HG03064 (cell line): ENCODE data around the gene EXD3.

Experiments
- ATAC-seq: cut with Tn5 transposase; IDR thresholded peaks from one replicate; pipeline ENCODE4 v1.9.1; 2021; ENCODE audit warnings: low read depth; ENCODE audit not compliant: unreplicated experiment

EXD3 gene

DNA sequence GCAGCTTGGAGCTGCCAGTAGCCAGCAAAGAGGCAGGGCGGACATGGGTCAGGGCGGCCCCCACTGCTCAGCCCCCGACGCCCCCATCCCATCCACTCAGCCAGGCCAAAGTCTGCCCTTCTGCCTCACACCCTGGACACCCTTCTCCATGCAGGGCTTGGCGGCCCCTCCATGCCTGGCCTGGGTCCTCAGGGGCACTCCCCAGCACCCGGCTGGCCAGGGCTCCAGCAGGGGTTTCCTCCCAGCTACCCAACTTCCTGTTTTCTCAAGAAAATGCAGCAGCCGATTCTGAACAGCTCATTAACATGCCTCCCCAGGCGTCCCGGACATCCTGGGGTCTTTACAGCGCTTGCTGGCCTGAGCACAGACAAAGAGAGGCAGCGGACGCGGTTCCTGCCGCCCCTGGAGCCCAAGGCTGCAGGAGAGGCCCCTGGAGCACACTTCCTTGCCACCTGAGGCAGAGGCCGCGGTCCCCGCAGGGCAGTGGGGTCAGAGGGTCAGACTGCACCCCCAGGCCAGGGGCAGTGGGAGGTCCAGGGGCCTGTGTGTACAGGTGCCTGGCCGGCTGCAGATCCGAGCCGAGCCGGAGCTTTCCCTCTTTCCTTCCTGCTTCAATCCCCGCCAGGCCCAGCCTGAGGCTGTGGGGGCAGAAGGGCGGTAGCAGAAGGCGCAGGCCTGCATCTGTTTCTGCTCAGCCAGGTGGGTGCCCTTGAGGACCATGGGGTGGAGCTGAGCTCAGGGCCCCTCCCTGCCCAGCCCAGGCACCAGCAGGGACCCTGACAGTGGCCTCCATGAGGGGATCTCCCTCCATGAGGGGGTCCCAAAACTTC is 102.2 kb downstream of the EXD3 start:
- ATAC-seq: no peak

DNA sequence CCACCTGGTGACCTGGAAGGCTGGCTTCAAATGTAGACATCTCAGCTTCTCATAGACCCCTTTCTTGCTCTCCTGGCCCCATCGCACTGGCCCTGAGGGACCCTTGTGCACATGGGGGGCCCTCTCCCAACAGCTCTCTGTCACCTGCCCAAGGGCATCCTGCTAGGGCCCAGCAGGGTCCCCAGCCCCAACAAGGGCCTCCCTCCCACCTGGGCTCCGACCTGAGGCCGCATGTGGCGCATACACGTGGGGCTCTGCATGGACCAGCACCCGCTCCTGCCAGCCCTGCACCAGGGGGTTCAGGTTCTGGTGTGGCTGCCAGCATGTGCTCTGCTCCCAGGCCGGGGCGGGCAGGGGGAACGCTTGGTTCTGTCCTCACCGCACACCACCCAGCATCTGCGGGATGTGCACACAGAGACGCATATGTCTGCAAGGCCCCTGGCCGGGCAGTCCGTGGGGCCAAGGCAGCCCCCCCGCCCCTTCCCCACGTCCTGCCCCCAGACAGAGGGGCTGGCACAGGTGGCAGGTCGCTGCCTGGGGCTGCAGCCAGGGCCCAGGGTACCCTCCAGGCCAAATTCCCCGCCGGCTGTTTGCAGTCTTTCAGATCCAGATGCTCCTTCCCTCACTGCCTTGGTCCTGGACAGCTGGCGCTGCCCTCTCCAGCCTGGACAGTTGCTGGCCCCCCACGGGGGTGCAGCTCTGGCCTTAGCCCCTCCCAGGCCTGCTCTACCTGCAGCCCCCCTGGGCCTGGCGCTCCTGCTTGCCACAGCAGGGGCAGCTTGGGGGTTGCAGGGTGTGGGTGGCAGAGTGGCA is 103.0 kb downstream of the EXD3 start:
- ATAC-seq: no peak

DNA sequence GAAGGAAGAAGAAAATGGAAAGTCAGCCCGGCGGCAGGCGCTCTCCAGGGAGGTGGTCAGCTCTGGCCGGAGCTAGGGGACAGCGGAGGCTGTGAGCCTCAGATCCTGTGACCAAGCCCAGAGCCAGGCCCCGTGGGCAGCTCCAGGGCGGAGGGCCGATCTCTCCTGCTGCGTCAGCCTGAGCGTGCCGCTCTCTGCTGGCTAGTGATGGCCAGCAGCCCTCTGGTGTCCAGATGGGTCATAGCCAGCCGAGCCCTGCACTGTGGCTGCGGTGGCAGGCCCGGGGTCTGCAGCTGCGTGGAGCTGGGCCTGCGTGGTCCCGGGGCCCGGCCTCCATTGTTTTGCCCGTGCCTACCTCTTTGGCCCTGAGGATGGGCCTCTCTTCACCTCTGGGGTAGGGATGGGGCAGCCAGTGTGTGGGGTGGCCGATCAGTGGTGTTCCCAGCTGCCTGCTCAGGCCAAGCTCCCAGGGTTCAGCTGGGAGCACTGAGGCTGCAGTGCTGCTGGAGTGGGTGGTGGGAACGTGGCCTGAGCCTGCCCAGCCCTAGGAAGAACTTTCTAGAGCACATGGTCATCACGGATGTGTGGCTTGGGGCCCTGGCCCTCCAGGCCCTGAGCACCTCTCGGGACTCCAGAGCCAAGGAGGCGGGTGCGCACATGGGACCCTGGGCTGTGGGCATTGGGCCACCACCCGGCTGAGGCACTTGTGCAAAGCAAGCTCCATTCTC is 103.8 kb downstream of the EXD3 start:
- no peak for ATAC-seq

DNA sequence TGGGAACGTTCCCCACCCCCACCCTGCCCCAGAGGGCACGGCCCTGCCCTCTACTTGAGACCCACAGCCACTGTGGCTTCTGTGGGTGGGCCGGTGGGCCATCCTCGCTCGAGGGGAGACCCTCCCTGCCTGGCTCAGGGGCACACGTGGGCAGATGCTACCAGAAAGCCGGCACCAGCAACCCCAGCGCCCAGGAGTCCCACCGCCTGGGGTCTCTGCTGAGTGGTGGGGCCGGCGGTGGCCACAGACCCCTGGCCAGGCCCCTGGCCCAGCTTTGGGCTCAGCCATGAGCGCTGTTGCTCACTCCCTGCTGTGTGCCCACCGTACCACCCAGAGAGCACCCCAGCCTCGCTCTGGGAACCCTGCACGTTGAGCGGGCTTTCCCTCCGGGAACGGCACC is 104.4 kb downstream of the EXD3 start:
- no peak for ATAC-seq

DNA sequence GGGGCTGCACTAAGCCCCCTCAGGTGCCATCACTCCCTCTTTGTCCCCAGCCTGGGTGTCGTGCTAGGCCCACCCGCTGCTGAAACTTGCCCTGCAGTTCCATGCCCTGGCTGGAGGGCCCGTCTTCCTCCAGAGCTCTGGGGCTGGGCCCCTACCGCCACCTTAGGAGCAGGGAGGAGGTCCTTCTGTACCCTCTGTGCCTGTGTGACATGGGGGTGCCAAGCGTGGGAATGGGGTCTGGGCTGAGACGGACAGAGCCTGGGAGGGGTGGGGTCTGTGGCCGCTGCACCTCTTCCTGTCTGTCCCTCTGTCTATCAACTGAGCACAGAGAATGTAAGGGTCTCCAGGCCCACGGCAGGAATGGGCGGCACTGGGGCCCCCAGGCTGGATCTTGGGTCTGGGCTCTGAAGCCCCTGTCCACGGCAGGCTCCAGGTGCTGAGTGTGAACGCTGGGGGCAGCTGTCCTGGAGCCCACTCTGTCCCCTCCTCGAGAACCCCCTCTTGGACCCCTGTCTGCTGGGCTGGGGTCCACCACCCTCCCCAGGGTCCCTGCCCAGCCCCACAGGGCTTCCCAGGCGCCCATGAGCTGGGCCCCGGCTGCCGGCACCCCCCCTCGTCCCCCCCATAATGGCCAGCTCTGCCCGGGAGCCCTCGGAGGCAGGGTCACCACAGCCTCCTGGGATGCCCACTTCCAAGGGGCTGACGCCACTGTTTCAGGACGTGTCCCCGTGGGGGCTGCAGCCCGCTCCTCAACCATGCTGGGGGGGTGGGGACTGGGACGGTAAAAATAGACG is 105.0 kb downstream of the EXD3 start:
- no peak for ATAC-seq

GRCh38 chr9:137317021-137317717 is 105.8 kb downstream of the EXD3 start:
- ATAC-seq: no peak

DNA sequence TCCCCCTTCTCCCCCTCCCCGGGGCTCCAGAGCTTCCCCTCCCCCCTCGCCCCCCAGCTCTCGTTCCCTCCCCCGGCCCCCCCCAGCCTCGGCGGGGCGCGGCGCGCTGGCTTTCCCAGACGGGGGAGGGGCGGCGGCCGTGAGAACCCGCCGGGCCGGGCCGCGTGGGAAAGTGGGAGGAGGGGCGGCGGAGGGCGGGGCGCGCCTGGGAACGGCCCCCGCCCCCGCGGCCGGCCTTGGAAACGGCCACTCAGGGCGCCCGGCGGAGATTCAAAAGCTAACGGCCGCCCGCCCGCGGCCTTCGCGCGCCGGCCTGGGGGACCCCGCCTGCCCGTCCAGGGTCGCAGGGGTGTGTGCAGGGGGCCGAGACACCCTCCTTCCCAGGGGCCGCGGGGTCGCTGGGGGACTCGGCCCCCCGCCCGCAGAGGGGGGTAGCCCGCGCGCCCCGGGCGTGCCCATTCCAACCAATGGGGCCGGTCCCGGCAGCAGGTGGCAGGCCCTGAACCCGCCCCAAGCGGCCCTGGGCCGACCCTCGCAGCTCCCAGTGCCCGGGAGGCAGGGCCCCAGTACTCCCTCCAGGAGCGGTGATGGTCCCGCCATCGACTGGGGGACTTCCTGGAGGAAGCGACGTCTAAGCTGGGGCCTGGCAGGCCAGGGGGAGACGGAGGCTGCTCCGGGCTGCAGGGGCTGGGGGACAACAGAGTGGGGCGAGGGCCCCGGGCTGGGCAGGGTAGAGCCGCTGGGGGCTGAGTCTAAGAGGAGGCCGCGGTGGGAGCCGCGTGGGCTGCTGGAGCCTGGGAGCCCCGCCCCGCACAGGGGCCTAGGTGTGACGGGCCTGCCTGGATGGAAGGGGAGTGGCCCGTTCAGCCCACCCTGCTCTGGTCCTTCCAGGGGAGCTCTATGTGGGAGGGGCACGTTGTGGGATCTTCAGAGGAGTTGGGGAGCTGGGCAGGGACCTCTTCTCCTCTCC is 106.7 kb downstream of the EXD3 start:
- ATAC-seq: no peak

DNA sequence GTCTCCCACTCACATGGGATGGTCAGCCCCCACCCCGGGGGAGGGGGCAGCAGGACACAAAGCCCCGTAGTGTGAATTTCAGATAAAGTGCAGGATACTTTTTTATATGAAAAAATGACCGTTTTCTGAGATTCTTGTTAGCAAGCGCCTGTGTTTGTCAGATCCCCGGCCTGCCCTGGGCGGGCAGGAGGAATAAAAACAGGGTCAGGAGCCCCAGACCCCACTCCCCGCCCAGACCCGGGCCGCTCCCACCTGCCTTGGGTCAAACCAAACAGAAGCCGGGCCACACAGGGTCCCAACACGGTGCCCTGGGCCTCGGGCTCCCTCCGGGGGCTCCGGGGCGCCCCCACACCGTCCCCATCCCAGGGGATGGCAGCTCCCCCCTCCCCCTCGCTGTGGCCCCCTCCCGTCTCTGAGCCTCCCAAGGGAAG is 107.4 kb downstream of the EXD3 start:
- ATAC-seq: no peak

DNA sequence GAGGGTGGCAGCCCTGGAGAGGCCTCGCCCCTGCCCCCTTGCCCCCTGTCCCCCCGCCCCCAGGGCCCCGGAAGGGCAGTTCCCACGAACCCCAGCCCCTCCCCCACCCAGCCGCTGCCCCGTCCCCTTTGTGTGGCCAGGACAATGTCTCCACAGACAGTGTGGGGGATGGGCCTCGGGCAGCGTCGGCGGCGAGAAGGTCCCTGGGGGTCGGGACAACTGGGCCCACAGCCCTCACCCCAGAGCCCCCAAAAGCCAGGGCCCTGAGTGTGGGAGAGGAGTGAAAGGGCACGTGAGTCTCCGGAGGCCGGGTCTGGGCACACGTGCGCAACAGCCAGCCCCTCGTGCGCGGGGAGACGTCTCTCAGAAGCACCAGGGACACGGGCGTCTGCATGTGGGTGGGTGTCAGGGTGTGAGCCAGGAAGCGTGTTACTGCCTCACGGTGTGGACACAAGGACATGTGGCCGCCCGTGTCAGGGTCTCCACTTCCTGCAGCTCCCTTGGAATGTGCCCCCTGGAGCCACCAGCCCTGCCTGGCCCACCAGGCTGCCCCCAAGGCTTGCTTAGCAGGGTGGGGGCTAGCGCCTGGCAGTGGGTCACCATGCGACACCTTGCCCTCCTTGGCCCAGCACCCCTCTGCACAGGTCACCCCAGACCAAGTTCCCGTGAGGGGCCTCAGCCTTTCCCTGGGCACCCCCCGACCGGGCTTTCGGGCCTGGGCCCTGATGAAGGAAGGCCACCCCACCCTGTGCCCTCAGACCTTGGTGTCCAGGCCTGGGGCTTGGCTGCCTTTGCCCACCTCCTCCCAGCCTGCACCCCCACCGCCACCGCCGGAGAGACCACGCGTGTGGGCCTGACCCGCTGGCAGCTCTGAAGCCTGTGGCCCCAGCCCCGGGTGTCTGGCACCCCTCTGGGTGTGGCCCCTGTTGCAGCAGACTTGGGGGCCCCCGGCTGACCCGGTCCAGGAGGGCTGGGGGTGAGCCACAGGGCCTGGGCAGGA is 108.1 kb downstream of the EXD3 start:
- ATAC-seq: no peak

DNA sequence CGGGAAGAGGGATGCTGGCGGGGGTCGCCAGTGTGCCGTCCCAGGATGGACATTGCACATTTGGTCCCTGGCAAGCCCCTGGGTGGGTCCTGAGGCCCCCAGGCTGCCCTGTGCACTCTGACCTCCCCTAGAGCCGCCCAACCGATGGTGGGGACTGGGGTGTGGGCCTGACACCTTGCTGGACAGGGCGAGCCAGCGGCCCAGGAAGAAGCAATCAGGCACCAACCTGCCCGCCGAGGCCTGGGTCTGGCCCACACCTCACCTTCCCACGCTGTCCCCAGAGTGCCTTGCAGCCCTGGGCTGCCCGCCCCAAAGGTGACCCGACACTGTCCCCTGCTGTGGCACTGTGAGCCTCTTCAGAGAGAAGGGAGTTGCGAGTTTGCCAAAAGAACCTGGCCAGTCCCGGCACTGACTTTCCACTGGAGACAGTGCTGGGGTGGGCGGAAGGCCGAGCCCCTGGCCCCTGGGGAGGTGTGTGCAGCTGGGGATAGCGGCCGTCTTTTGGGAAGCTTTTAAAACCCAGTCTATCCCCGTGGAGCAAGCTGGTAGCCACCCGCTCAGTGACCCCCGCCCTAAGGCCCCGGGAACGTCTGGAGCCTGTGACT is 108.9 kb downstream of the EXD3 start:
- no peak for ATAC-seq

DNA sequence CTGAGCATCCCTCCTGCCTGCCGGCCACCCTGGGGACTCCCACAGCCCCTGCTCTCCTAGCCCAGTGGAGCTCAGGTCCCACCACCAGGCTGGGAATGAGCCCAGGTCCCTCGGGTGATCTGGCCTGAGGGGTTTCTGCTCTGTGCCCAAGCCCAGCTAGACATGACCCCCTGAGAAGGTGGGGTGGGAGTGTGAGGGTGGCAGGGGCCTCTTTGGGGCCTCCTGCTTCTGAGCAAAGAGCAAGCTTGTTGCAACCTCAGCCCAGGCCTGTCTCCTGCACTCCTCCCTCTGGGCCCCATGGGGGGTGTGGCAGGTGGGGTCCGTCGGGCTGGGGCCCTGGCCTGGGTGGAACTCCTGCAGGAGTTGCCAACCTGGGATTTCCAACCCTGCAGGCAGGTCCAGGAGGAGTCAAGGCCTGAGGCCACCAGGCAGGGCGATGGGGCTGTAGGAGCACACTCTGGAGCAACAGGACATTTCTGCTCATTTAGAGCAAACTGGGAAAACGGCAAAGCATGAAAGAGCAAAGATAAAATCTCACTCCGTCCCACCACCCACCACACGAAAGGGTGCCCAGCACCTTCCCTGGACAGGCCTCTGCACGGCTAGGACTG is 109.5 kb downstream of the EXD3 start:
- no peak for ATAC-seq

GRCh38 chr9:137312852-137313325 is 110.1 kb downstream of the EXD3 start:
- ATAC-seq: no peak

DNA sequence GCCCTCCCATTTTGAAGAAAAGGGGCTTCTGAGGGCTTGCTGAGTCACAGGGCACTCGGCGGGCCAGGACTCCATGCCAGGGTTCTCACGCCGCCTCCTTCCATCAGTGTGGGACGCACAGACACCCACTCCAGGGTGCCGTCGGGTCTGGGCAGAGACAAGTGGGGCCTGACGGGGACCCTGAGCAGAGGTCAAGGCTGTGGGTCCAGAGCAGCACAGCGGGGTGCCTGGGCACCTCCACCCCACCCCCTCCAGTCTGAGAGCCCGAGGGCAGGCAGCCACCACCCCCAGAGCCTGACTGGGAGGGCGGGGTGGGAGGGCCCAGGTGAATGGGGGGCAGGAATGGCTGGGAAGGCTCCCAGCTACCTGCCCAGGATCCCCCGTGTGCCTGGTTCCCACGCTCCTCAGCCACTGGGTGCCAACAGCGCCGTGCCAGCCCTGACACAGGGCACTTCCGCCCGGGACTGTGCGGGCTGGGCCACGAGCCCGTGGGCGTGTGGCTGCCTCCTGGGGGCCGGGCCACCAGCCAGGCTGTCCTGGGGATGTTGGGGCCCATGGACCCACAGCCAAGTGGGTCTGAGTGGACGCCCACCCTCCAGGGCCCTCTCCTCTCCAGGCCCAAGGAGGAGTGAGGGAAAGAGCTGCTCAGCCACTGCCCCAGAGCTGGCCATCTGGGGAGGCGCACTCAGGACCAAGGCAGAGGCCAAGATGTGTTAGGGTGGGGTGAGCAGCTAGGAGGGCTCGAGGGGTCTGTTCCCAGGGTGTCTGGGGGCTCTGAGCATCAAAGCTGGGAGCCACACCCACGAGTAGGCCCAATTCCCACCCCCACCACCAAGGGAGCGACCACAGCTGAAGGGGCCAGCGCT is 110.7 kb downstream of the EXD3 start:
- no peak for ATAC-seq

- ATAC-seq: no peak
Measured at GRCh38 chr9:137311171-137311985, 111.6 kb downstream of the EXD3 start.
